GM21360 (cell line): ENCODE results near the gene COL26A1.
"Not testable (repeated sequence)": the region's sequence is repeated elsewhere in the genome, so short reads cannot be mapped to it uniquely, and the experiment has no call there.

Experiments
- ATAC-seq: cut with Tn5 transposase; IDR thresholded peaks from one replicate; pipeline ENCODE4 v1.9.1; 2021; ENCODE audit warnings: mild to moderate bottlenecking, moderate library complexity; ENCODE audit not compliant: unreplicated experiment

Gene COL26A1

DNA sequence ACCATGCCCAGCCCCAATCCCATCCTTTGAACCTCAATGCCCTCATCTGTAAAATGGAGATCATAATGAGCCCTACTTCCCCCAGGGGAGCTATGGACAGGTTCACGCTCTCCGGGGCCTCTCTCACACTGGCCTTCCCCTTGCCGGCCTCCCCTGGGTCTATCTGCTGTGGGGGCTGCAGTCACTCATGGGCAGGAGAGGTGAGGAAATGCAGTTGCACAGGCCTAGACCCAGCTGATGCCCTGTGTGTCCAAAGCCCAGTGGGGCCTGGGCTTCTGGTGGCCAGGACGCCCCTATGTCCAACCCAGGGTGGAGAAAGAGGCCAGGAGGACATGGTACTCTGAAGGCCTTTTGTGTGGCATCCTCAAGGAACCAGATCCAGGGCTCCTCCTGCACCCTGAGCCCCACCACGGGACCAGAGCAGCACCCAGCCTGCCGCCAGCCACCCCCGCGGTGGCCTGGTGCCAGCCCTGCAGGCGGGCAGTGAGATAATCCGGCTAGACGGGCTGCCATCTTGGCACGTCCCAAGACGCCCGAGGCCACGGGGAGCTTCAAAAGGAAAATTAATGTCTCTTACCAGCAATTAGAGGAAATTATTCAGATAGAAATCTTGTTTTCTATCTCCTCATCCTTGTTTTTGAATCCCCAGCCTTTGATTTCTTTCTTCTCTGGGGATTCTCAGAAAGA is 227.4 kb downstream of the COL26A1 start:
- ATAC-seq: no peak

DNA sequence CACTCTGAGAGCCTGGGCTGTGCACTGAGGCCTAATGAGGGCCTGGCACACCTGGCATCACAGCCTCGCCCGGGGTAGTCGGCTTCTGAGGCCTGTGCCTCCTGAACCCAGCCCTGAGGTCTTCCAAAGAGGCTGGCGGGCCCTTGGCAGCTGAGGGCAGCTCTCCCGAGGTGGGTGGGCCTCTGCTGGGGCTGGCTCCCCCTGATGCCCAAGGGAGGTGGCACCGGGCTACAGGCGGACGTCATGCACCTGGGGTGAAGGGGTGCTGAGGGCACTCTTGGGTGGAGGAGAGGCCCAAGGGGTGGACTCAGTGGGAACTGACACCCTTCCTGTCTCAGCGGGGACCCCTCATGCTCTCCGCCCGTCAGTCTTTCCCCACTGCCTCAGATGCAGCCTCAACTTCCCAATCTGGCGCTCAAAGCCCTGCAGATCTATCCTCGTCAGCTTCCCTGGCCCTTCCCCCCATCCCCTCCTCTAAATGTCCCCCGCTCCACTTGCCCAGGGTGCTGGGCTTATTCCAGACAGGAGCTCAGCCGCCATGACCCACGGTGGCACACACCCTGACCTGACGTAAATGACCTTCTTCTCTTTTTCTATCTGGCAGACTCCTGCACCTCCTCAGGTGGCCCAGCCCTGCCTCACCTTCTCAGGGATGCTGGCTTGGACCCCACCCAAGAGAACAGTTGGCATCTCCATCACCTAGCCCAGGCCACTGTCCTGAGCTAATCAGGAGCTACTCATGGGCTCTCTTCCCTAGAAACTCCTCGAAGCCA is 228.2 kb downstream of the COL26A1 start:
- ATAC-seq: no peak

DNA sequence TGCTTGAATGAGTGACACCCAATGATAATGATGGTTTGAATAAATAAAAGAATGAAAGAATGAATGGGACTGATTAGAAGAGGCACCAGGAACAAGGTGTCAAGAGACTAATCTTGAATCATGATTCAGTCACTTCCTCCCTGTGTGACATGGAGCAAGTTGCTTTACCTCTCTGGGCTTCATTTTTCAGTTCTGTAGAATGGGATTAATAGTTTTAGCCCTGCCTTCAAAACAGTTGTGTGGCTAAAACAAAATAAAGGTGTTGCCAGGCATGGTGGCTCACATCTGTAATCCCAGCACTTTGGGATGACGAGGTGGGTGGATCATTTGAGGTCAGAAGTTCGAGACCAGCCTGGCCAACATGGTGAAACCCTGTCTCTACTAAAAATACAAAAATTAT is 228.8 kb downstream of the COL26A1 start:
- ATAC-seq: no peak

DNA sequence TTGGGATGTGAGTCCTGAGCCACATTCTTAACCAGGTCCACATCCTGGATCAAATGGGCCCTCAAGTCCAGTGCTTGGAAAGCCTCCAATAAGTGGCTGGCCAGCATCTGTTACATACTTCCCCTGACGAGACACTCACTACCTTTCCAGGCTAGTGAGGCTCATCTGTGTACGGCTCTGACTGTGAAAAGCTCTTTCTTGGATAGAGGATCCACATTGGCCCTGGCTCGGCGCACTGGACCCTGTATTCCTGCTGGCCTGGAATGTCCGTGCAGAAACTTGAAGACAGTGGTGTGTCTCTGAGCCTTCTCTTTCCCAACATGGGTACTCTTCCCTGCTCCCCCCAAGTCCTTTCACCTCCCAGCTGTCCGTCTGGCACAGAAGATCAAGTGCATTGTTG is 230.9 kb downstream of the COL26A1 start:
- ATAC-seq: no peak

DNA sequence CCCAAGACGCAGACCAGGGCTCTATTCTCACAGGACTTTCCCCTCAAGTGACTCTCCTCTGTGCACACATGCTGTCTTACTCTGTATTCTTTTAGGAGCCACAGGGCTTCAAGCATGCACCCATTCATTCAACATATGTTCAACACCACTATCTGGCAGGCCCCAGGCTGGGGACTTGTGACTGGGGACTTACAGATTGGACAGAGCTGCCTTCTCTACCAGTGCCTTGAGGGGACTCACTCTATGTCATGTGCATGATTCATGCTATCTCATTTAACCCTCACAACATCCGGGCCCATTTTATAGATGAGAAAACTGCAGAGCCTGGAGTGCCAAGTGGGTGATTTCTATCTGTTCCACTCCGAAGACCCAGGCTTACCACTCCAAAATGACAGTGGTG is 232.1 kb downstream of the COL26A1 start:
- ATAC-seq: no peak

DNA sequence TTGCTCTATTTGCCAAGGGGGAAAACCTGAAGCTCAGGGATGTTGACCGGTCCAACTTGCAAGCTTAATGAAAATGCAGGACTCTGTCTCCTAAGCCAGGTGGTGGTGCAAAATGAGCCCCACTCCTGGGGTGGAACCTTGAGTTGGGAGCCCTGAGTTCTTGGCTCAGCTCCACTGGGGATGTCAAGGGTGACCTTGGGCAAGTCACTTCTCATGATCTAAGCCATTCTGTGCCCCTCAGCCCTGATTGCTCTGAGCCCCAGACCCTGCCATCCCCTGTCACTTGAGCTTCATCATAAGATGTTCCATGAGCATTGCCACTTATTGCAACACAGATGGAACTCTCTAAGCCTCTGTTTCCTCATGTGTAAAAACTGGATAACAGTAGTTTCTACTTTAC is 232.6 kb downstream of the COL26A1 start:
- ATAC-seq: no peak

DNA sequence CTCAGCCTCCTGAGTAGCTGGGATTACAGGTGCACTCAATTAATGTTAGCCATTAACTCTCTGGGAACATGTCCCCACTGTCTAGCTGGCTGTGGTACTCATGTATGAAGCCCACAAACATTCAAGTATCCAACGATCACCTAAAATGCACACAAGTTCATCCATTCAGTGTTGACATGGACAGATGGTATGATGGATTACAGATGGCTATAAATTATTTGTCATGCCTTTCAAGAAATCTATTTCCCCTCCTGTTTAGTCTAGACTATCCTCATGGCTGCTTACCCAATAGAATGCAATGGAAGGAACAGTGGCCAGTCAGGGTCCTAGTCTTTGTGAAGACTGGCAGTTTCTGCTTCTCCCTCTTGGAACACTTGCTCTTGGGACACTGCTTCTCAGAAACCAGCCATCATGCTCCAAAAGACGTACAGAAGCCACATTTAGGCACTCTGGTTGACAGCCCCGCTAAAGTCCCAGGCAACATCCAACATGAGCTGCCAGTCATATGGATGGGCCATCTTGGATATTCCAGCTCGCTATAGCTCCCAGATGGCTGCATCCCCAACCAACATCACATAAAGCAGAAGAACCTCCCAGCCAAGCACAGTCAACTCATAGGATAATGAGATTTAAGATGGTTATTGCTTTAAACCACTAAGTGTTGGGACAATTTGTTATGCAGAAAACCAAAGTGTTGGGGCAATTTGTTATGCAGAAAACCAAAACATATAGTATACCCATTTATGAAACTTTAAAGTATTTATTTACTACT is 233.3 kb downstream of the COL26A1 start:
- ATAC-seq: no peak

DNA sequence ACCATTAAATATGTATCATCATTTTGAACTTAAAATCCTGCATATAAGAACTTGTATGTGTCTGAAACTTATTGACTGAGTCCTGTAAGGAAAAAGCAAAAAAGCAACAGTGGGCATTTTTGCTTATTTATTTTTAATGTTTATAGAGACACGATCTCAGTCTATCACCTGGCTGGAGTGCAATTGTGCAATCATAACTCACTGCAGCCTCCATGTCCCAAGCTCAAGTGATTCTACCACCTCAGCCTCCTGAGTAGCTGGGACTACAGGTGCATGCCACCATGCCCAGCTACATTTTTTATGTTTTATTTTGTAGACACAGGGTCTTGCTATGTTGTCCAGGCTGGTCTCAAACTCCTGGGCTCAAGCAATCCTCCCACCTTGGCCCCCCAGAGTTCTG is 234.2 kb downstream of the COL26A1 start:
- ATAC-seq: no peak

DNA sequence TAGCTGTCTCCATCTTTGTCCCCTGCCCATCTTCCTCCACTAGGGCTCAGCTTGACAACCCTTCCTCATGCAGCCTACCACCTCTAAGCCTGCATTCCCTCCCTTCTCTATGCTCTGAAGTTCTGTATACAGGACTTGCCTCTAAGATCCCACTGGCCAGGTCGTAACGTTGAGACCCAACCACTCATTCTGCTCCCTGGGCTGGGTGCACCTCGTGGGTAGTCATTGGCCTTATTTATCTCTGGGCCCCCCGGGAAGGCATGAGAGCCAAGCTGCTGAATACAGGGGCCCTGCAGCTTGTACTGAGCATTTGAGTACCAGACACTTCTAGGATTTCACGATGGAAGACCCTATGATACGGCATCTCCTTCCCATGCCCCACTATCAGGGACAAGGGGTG is 235.3 kb downstream of the COL26A1 start:
- no peak for ATAC-seq

DNA sequence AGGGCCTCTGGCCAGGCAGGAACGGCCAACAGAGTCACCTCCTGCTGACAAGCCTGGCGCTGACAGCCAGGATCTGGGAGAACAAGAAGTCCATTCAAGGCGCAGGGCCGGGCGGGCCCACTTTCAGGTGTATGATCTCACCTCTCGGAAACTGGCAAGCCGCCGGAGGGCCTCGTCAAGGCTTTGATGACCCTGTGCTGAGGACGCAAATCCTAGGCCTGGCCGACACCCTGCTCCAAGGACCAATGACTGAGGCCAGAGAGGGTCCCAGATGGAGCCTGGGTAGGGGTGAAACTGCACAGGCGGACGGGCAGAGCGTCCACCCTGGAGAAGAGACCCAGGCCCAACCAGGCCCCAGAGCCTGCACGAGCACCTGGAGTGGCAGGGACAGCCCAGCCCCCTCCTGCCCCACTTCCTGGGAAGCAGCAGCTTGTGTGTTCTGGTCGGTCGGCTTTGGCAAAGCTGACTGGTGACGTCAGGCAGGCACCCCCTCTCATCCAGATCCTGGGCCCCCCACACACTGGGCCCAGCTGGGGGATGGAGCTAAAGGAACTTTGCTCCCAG is 235.8 kb downstream of the COL26A1 start:
- ATAC-seq: no peak

DNA sequence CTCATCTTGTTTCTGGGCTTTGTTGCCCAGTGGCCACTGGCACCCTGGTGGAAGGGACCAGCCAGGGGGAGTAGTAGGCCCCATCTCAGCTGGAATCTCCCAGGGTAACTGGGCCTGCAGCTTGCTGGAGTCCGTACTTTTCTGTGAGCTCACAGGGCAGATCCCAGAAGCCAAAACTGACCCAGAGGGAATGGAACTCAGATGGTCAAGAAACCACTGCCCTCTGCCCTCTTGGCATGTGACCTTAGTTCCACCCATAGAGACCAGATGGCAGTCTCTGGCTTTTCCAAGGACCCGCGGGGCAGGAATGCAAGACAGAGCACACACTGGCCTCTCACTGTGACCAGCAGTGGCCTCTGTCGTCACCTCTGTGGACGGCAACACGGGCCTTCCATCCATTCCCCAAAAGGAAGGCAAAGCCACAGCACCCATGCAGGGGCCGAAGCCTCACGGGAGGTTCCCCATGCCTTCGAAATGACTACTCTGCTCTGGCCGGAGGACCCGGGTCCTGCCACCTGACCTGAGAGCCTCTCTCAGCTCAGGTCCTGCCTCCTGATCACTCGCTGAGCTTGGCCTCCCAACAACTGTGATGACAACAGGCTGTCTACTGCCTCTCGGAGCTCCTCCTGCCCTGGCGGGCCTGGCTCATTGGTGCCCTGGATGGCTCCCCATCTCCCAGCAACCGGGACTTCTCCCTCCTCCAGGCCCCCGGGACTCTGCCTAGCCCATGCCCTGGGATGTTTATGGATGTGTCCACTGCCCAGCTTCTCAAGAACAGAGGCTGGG is 236.5 kb downstream of the COL26A1 start:
- ATAC-seq: no peak

DNA sequence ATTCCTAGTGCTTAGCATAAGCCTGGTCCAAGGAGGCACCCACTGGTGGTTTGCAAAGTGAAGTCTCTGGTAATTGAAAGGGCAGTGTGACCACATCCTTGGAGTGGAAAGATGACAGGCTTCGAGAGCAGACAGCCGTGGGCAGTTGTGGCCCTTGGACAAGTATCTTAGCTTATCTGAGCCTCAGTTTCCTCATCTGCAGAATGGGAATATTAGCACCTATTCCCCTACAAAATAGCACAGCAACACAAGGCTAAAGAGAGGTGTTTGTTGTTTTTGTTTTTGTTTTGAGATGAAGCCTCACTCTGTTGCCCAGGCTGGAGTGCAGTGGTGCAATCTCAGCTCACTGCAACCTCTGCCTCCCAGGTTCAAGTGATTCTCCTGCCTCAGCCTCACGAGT is 237.1 kb downstream of the COL26A1 start:
- ATAC-seq: no peak

DNA sequence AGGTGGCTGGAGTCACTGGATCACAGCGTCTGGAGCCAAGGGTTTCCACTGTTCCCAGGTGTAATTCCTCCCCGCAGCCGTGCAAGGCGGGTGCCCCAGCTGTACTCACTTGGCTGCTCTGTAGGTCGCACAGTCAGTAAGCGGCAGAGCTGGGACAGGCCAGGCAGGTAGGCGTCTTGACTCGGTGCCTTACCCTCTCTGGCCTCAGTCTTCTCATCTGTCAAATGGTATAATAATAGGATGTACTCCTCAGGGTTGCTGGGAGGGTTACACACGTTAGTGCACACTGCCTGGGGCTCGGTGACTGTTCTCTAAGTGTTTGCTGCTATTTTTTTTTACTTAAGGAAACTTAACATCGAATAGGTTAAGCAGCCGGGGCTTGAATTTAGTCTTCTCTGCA is 239.4 kb downstream of the COL26A1 start:
- no peak for ATAC-seq

DNA sequence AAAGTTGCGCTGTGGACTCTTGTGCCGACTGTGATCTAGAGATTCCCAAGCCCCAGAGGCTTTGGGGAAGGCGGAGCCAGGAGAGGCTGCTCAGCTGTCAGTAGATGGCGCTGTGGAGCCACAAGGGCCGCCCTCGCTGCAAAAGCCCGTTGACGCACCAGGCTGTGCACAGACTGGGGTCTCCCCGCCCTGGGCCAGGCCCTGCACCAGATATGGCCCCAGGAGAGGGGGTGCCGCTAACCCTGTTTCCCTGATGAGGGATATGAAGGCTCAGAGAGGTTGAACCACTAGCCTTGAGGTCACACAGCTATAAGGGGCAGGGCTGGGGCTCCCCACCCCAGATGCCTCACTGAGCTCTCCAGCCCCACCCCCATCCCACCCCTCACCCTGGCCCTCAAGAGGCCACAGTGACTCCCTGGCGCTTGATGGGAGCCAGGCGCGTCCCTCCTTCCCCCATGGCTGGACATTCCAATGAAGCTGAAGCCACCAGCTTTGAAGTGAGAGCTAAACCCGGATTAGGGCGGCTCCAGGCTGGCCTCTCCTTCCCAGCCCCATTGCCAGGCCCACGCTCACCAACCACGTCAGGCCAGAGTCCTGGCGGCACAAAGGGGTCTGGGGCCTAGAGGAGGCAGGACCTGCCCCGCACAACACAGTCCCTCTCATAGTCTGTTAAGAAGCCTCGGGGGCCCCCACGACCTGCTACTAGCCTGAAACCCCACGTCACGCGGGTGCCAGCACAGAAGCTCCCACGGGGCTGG is 240.0 kb downstream of the COL26A1 start:
- no peak for ATAC-seq

DNA sequence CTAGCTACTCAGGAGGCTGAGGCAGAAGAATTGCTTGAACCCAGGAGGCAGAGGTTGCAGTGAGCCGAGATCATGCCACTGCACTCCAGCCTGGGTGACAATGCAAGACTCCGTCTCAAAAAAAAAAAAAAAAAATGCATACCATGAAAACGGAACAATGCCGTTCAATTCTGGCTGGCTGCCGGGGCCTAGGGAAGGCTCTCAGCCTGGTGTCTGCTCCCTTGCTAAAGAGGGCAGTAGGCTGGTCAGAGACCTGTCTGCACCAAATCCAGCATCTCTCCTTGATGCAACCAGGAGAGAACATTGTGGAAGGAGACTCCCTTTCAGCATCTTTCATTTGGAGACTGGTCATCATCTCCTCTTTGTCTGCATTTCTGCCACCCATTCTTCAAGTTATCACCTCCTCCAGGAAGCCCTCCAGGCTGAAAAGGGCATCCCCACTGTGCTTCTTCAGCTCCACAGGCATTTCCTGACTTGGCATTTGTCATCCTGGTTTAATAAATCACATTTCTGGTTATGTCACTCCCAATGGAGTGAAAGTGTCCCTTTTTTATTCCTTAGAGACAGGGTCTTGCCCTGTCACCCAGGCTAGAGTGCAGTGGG is 241.8 kb downstream of the COL26A1 start:
- no peak for ATAC-seq

DNA sequence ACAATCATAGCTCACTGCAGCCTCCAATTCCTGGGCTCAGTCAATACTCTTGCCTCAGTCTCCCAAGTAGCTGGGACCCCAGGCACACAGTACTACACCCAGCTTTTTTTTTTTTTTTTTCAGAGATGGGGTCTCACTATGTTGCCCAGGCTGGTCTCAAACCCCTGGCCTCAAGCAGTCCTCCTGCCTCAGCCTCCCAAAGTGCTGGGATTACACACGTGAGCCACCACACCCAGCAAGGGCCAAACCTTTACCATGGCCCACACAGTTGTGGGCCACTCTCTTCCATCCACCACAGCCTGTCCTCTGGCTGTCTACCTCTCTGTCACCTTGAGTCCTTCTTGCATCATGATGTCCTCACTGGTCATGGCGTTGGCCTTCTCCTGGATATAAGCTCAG is 242.3 kb downstream of the COL26A1 start:
- ATAC-seq: not testable (repeated sequence)

DNA sequence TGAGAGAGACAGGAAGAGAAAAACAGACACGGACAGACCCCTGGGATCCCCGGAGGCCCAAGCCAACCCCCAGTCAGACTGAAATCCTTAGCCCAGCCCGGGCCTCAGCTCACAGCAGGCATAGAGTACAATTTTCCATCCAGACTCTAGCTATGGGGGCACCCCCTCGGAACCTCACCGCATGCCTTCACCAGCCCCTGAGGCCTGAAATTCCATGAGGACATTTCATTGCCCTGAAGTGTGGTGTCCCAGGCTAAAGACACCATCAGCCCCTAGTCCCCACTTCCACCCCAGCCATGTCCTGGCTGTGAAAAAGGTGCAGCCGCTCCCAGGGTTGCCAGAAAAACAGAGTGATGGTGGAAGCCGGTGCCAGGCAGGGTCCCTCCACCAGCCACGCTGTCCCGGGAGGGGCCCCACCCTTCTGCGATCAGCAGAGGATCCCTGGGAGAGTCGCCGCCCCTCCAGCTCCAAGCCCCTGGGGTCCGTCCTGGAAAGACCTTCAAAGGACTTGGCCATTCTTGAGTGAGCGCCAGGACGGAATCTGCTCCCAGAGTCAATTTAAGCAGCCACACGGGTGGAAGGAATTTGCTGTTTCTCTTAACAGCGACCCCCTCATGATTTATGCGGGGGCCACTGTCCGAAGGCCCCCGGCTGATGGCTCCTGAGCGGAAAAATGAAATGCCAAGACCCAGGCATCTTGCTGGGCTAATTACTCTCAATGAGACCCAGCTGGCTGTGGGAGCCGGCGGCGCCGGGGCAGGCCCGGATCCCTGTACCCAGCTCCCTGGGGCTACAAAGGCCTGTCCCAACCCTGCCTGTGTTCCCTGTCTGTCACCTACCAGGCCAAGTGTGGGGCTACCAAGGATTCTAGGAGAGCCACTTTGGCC is 243.2 kb downstream of the COL26A1 start:
- no peak for ATAC-seq

DNA sequence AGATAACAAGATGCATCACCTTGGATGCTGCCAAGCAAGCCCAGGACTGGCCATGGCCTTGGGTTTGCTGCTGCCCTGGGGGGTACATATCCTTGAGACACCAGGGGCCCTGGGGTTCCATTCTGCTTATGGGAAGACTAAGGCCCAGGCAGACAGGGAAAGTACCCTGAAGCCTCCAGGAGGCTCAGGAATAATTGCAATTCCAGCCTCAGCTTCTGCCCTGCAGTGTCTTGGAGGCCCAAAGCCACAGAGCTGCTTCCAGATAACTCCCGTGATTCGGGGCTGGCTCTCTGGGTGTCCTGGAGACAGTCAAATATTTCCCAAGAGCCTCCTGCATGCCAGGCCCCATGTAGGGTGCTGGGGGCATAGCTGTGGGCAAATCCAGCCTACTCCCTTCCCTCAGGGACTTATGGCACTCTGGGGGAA is 243.8 kb downstream of the COL26A1 start:
- no peak for ATAC-seq
